Measurements from ENCODE around the gene HNRNPUL1. TPM values are rescaled to one million over a fixed set of nuclear protein-coding genes. Genes with fewer than 3 reads are reported as not detected.

Gene HNRNPUL1
- 21.1 to 48.3 TPM (median 40.2 TPM) in 3 replicates for polyA plus RNA-seq
- 36.4 TPM for polyA plus RNA-seq (2011; ENCODE audit: low read depth)
- polyA plus RNA-seq (2011; cell fraction: cytosol; rRNA removed): 24.8 and 36.4 TPM in 2 replicates
- 49.5 and 56.5 TPM in 2 replicates for polyA plus RNA-seq (2011; cell fraction: nucleus; rRNA removed)
- polyA plus RNA-seq (2012; ENCODE audit: low replicate concordance): 47.9 and 119 TPM in 2 replicates
- 34.9 to 90.5 TPM (median 43.5 TPM) in 3 replicates for polyA minus RNA-seq
- polyA minus RNA-seq (2011; cell fraction: cytosol; rRNA and poly(A)+ RNA removed): 36.6 TPM
- polyA minus RNA-seq (2011; cell fraction: nucleus; rRNA and poly(A)+ RNA removed): 25.3 and 44.1 TPM in 2 replicates

GRCh38 chr19:41263850-41264580 lies at the start of gene HNRNPUL1:
HNRNPUL1 (plus strand) TSS chr19:41264372; CDS start chr19:41264504, 132 bp downstream.
- H3K79me2 ChIP-seq (ENCODE audit: control insufficient read depth, insufficient read depth, low read length): peaks cover 45% of the 10 kb centered on the region
- peak; percentile 100 for DNase-seq (ENCODE audit: low read depth, low spot score)
- peaks cover 12 to 22% of the 10 kb centered on the region in 2 experiments for H3K36me3 ChIP-seq (ENCODE audit: control insufficient read depth in 2 of 2, extremely low read depth in 1 of 2, insufficient read depth in 2 of 2, low read length in 2 of 2)
- H4K20me1 ChIP-seq (ENCODE audit: control insufficient read depth, extremely low read depth, insufficient read depth, low read length): no peaks in the 10 kb centered on the region
- H3K9me1 ChIP-seq (ENCODE audit: control insufficient read depth, extremely low read depth, insufficient read depth, low read length): no peaks in the 10 kb centered on the region
- peak; percentile 83 for FAIRE-seq
- peak within 1 kb of the TSS; percentile 99 for H3K27ac ChIP-seq (ENCODE audit: control insufficient read depth, insufficient read depth, low read length)
- H2AFZ ChIP-seq (ENCODE audit: control insufficient read depth, low read length): peak within 1 kb of the TSS; percentile 63
- no peak for TF ChIP-seq EZH2 (IDR thresholded peaks at IDR 0.05; ENCODE audit: low read length)
- peak in 2 of 3 experiments; percentile 27 to 60 for TF ChIP-seq CTCF (optimal IDR thresholded peaks at IDR 0.05 in 1 of 3, IDR thresholded peaks at IDR 0.05 in 1 of 3, conservative IDR thresholded peaks at IDR 0.05 in 1 of 3; ENCODE audit: extremely low read depth in 1 of 3, insufficient read depth in 2 of 3, low read length in 3 of 3)
- H3K4me3 ChIP-seq (ENCODE audit: control insufficient read depth in 2 of 3, extremely low read depth in 1 of 3, insufficient read depth in 2 of 3, low read depth in 1 of 3, low read length in 3 of 3): peak within 1 kb of the TSS; percentile 93 to 96 (median 94)
- H3K27me3 ChIP-seq (ENCODE audit: control insufficient read depth, extremely low read depth, insufficient read depth, low read length): no peaks in the 10 kb centered on the region
- dilution Hi-C loops (cut with MboI; ENCODE audit: extremely low pct_ligation_motif_present, low sequenced_read_pairs): no loop called here
- H3K4me2 ChIP-seq (ENCODE audit: control insufficient read depth, extremely low read depth, insufficient read depth, low read depth, low read length): peak within 1 kb of the TSS; percentile 98
- H3K4me1 ChIP-seq (ENCODE audit: control insufficient read depth, extremely low read depth, insufficient read depth, low read length): peaks cover 25% of the 10 kb centered on the region
- H3K9me3 ChIP-seq (ENCODE audit: control insufficient read depth, low read depth, low read length): no peaks in the 10 kb centered on the region
- H3K9ac ChIP-seq (ENCODE audit: control insufficient read depth, extremely low read depth, insufficient read depth, low read length): peak within 1 kb of the TSS; percentile 99

- Histone ChIP-seq H3K79me2 (ENCODE audit: control insufficient read depth, insufficient read depth, low read length) (peaks cover 32% of the 10 kb centered on the region), H3K4me1 (ENCODE audit: control insufficient read depth, extremely low read depth, insufficient read depth, low read length) (peaks cover 36% of the 10 kb centered on the region), H3K9me3 (ENCODE audit: control insufficient read depth, low read depth, low read length) (no peaks in the 10 kb centered on the region), H3K36me3 (ENCODE audit: control insufficient read depth in 2 of 2, extremely low read depth in 1 of 2, insufficient read depth in 2 of 2, low read length in 2 of 2) (peaks cover 0 to 8% of the 10 kb centered on the region in 2 experiments), H4K20me1 (ENCODE audit: control insufficient read depth, extremely low read depth, insufficient read depth, low read length) (no peaks in the 10 kb centered on the region), H3K27me3 (ENCODE audit: control insufficient read depth, extremely low read depth, insufficient read depth, low read length) (no peaks in the 10 kb centered on the region), H3K9me1 (ENCODE audit: control insufficient read depth, extremely low read depth, insufficient read depth, low read length) (no peaks in the 10 kb centered on the region), H3K4me2 (ENCODE audit: control insufficient read depth, extremely low read depth, insufficient read depth, low read depth, low read length) (peak overlapping the region; percentile 90), H3K9ac (ENCODE audit: control insufficient read depth, extremely low read depth, insufficient read depth, low read length) (no peak overlapping the region), H2AFZ (ENCODE audit: control insufficient read depth, low read length) (no peak overlapping the region), H3K4me3 (ENCODE audit: control insufficient read depth in 2 of 3, extremely low read depth in 1 of 3, insufficient read depth in 2 of 3, low read depth in 1 of 3, low read length in 3 of 3) (peak overlapping the region in 1 of 3 experiments; percentile 87), H3K27ac (ENCODE audit: control insufficient read depth, insufficient read depth, low read length) (no peak overlapping the region)
- DNase-seq (ENCODE audit: low read depth, low spot score) (no peak), FAIRE-seq (no peak)
- TF ChIP-seq CTCF (optimal IDR thresholded peaks at IDR 0.05 in 1 of 3, IDR thresholded peaks at IDR 0.05 in 1 of 3, conservative IDR thresholded peaks at IDR 0.05 in 1 of 3; ENCODE audit: extremely low read depth in 1 of 3, insufficient read depth in 2 of 3, low read length in 3 of 3): no peak
- no peak for TF ChIP-seq EZH2 (IDR thresholded peaks at IDR 0.05; ENCODE audit: low read length)
- dilution Hi-C loops (cut with MboI; ENCODE audit: extremely low pct_ligation_motif_present, low sequenced_read_pairs): no loop called here
Observed at GRCh38 chr19:41217741-41218140, 46.4 kb upstream of the HNRNPUL1 start.
